WTC11 (cell line): ENCODE measurements around the gene LSM2. TPM values are rescaled to one million over a fixed set of nuclear protein-coding genes. Genes with fewer than 3 reads are reported as not detected.

Experiments used
- ATAC-seq: fragments of 200-7000 bp; cut with Tn5 transposase; 2 replicates; pipeline ENCODE4 v1.10.0; 2021; ENCODE audit warnings: mild to moderate bottlenecking, moderate library complexity
- CTCF ChIA-PET: fragments of 300-600 bp; sonication (Branson Sonifier 250); formaldehyde crosslinking; loops from one replicate; lab custom pipeline; 2021; ENCODE audit warnings: antibody characterized with exemption; lab: Charles Lee
- POLR2A ChIA-PET: fragments of 350-600 bp; sonication (Branson Sonifier 250); formaldehyde crosslinking; loops from one replicate; lab custom pipeline; 2021; ENCODE audit warnings: antibody characterized with exemption; lab: Charles Lee
- DNase-seq: peaks from one replicate; pipeline ENCODE4 v3.0.0; 2021; ENCODE audit warnings: low spot score
- H3K27ac Mint-ChIP-seq: 2 replicates; pipeline ENCODE4 v1.8.0; 2021; ENCODE audit warnings: mixed read lengths
- H3K27me3 Mint-ChIP-seq: 2 replicates; pipeline ENCODE4 v1.8.0; 2021; ENCODE audit warnings: low read depth, mild to moderate bottlenecking, moderate library complexity, mixed read lengths
- H3K36me3 Mint-ChIP-seq: 2 replicates; pipeline ENCODE4 v1.8.0; 2021; ENCODE audit warnings: mixed read lengths
- H3K4me1 Mint-ChIP-seq: 2 replicates; pipeline ENCODE4 v1.8.0; 2022; ENCODE audit warnings: mixed read lengths
- H3K4me3 Mint-ChIP-seq: 2 replicates; pipeline ENCODE4 v1.8.0; 2021; ENCODE audit warnings: mild to moderate bottlenecking, moderate library complexity, mixed read lengths
- H3K9me3 Mint-ChIP-seq: 2 replicates; pipeline ENCODE4 v1.8.0; 2021; ENCODE audit warnings: mixed read lengths
- ATF1 ChIP-seq: sonication (generic); formaldehyde crosslinking; IDR thresholded peaks from 2 replicates; pipeline ENCODE4 v1.8.1; 2023; ENCODE audit warnings: mild to moderate bottlenecking, moderate library complexity, missing genetic modification reagents
- CREB1 ChIP-seq: sonication (generic); formaldehyde crosslinking; IDR thresholded peaks from 2 replicates; pipeline ENCODE4 v1.8.0; 2023; ENCODE audit warnings: mild to moderate bottlenecking, missing genetic modification reagents
- GTF2I ChIP-seq: fragments of 250-450 bp; sonication (Bioruptor Pico); conservative IDR thresholded peaks from 2 replicates; pipeline ENCODE4 v1.4.0; 2021; ENCODE audit warnings: mild to moderate bottlenecking
- HMGA2 ChIP-seq: fragments of 250-450 bp; sonication (Bioruptor Pico); IDR thresholded peaks from 2 replicates; pipeline ENCODE4 v1.4.0; 2021; ENCODE audit warnings: mild to moderate bottlenecking, moderate library complexity
- NFATC4 ChIP-seq: fragments of 250-450 bp; sonication (Bioruptor Pico); IDR thresholded peaks from 2 replicates; pipeline ENCODE4 v1.9.0; 2021; ENCODE audit warnings: mild to moderate bottlenecking
- OVOL2 ChIP-seq: fragments of 250-450 bp; sonication (Bioruptor Pico); IDR thresholded peaks from 2 replicates; pipeline ENCODE4 v1.9.0; 2021; ENCODE audit warnings: mild to moderate bottlenecking, borderline replicate concordance
- SMAD4 ChIP-seq: sonication (generic); formaldehyde crosslinking; IDR thresholded peaks from 2 replicates; pipeline ENCODE4 v1.8.0; 2022; ENCODE audit warnings: mild to moderate bottlenecking, missing genetic modification reagents
- SOX15 ChIP-seq: fragments of 250-450 bp; sonication (Bioruptor Pico); IDR thresholded peaks from 2 replicates; pipeline ENCODE4 v1.9.0; 2021; ENCODE audit warnings: mild to moderate bottlenecking
- ZNF317 ChIP-seq: sonication (generic); formaldehyde crosslinking; IDR thresholded peaks from 2 replicates; pipeline ENCODE4 v1.8.1; 2023; ENCODE audit warnings: low read depth, mild to moderate bottlenecking, moderate library complexity, missing genetic modification reagents, borderline replicate concordance
- ZNF416 ChIP-seq: fragments of 250-450 bp; sonication (Bioruptor Pico); IDR thresholded peaks from 2 replicates; pipeline ENCODE4 v1.9.0; 2021; ENCODE audit warnings: mild to moderate bottlenecking, inconsistent platforms
- total RNA-seq: library from RNA; stranded (reverse); gene quantifications from 3 replicates; pipeline ENCODE4 v1.2.3, GENCODE V29; 2021
- TF ChIP-seq, protein P1 (sequence below): fragments of 250-450 bp; sonication (Bioruptor Pico); IDR thresholded peaks from 2 replicates; pipeline ENCODE4 v1.9.0; 2021; ENCODE audit warnings: mild to moderate bottlenecking, borderline replicate concordance
- TF ChIP-seq, protein P2 (sequence below): sonication (generic); formaldehyde crosslinking; IDR thresholded peaks from 2 replicates; pipeline ENCODE4 v1.8.0; 2022; ENCODE audit warnings: mild to moderate bottlenecking, missing genetic modification reagents
- TF ChIP-seq, protein P3 (sequence below): fragments of 200-600 bp; IDR thresholded peaks from 2 replicates; pipeline ENCODE4 v1.8.0; 2022; ENCODE audit warnings: antibody characterized with exemption
- TF ChIP-seq, protein P4 (sequence below): sonication (generic); formaldehyde crosslinking; IDR thresholded peaks from 2 replicates; pipeline ENCODE4 v1.8.1; 2022; ENCODE audit warnings: low read depth, mild to moderate bottlenecking, moderate library complexity, missing genetic modification reagents, borderline replicate concordance
- TF ChIP-seq, protein P5 (sequence below): fragments of 250-450 bp; sonication (Bioruptor Pico); conservative IDR thresholded peaks from 2 replicates; pipeline ENCODE4 v1.9.0; 2021; ENCODE audit warnings: mild to moderate bottlenecking
- TF ChIP-seq, protein P6 (sequence below): sonication (generic); formaldehyde crosslinking; IDR thresholded peaks from 2 replicates; pipeline ENCODE4 v1.8.0; 2023; ENCODE audit warnings: missing genetic modification reagents

LSM2 gene
- total RNA-seq, 1 experiment from 2014 or later = 104 TPM

DNA sequence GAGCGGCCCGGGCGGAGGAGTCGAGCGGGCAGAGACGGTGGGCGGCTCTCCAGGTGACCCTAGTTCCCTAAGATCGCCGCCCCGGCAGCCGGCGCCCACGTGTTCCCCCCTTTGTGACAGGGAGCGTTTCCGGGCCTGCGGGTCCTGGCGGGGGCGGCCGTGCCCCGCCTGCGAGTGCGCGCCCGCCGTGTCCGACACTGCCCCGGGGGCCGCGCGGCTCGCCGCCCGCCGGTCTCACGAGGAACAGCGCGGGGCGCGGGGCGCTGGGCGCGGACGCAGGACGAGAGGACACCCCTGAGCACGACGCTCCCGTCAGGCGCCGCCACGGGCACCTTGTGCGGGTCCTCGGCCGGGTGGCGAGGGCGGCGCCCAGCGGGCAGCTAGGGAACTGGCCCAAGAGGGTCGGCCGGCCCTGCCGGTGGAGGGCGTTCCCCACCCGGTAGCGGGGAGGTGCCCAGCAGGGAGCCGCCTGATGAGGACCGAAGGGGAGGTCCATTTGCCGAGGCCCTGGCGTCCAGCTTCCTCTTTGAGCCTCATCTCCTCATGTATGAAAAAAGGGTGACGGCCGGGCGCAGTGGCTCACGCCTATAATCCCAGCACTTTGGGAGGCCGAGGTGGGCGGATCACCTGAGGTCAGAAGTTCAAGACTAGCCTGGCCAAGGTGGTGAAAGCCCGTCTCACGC lies 11.0 kb downstream of the LSM2 start, which contains the start of gene VARS1 (continued):
- TF ChIP-seq, protein P1, sequence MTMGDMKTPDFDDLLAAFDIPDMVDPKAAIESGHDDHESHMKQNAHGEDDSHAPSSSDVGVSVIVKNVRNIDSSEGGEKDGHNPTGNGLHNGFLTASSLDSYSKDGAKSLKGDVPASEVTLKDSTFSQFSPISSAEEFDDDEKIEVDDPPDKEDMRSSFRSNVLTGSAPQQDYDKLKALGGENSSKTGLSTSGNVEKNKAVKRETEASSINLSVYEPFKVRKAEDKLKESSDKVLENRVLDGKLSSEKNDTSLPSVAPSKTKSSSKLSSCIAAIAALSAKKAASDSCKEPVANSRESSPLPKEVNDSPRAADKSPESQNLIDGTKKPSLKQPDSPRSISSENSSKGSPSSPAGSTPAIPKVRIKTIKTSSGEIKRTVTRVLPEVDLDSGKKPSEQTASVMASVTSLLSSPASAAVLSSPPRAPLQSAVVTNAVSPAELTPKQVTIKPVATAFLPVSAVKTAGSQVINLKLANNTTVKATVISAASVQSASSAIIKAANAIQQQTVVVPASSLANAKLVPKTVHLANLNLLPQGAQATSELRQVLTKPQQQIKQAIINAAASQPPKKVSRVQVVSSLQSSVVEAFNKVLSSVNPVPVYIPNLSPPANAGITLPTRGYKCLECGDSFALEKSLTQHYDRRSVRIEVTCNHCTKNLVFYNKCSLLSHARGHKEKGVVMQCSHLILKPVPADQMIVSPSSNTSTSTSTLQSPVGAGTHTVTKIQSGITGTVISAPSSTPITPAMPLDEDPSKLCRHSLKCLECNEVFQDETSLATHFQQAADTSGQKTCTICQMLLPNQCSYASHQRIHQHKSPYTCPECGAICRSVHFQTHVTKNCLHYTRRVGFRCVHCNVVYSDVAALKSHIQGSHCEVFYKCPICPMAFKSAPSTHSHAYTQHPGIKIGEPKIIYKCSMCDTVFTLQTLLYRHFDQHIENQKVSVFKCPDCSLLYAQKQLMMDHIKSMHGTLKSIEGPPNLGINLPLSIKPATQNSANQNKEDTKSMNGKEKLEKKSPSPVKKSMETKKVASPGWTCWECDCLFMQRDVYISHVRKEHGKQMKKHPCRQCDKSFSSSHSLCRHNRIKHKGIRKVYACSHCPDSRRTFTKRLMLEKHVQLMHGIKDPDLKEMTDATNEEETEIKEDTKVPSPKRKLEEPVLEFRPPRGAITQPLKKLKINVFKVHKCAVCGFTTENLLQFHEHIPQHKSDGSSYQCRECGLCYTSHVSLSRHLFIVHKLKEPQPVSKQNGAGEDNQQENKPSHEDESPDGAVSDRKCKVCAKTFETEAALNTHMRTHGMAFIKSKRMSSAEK (CRISPR knock-in tag) = no peak
- TF ChIP-seq OVOL2 (CRISPR knock-in tag) = no peak
- TF ChIP-seq, protein P2, sequence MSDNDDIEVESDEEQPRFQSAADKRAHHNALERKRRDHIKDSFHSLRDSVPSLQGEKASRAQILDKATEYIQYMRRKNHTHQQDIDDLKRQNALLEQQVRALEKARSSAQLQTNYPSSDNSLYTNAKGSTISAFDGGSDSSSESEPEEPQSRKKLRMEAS (CRISPR knock-in tag) = peak; percentile 88
- TF ChIP-seq NFATC4 (CRISPR knock-in tag) = no peak
- TF ChIP-seq ZNF416 (CRISPR knock-in tag) = peak; percentile 84; the same call in 1 of the 2 replicates
- TF ChIP-seq, protein P3, sequence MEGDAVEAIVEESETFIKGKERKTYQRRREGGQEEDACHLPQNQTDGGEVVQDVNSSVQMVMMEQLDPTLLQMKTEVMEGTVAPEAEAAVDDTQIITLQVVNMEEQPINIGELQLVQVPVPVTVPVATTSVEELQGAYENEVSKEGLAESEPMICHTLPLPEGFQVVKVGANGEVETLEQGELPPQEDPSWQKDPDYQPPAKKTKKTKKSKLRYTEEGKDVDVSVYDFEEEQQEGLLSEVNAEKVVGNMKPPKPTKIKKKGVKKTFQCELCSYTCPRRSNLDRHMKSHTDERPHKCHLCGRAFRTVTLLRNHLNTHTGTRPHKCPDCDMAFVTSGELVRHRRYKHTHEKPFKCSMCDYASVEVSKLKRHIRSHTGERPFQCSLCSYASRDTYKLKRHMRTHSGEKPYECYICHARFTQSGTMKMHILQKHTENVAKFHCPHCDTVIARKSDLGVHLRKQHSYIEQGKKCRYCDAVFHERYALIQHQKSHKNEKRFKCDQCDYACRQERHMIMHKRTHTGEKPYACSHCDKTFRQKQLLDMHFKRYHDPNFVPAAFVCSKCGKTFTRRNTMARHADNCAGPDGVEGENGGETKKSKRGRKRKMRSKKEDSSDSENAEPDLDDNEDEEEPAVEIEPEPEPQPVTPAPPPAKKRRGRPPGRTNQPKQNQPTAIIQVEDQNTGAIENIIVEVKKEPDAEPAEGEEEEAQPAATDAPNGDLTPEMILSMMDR = peak; percentile 57

DNA sequence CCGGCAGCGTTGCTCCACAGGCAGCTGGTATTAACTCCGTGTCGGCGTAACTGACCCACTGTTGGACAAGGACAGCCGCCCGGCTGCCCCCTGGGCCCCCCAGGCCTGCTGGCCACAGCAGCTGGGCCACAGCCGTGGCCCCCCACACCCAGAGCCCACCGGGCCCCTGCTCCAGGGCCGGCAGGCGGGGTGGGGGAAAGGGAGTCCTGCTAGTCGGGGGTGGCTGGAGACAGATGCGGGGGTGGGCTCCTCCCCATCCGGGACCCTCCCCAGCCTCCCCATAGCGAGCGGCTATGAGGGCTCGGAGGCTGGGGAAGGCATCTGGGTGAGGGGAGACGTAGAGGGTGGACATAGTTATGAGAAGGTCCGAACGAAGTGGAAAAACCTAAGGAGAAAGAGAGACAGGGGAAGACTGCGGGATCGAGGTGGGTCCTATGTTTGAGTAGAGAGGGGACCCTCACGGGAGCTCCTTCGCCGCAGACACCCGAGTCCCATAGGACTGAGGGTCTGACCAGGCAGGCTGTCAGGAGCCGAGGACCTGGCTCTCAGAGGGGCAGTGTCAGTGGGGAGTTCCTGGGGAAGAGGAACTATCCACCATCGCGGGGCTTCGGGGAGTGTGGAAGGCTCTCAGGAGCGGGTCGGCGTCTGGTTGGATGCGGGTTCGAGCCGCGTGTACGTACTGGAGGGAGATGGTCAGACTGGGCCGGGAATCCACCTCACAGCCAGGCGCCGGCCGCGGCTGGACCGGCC lies 11.7 kb downstream of the LSM2 start:
- peak overlapping the region; percentile 97 for H3K27ac Mint-ChIP-seq
- peak overlapping the region; percentile 99 for H3K4me3 Mint-ChIP-seq
- no peaks in the 10 kb centered on the region for H3K9me3 Mint-ChIP-seq
- H3K27me3 Mint-ChIP-seq = no peaks in the 10 kb centered on the region
- H3K36me3 Mint-ChIP-seq = peaks cover 24% of the 10 kb centered on the region
- ChIA-PET POLR2A (interaction anchor here (0.6 to 2.6 kb wide), 7 partner anchors 14 to 92 kb away, joined by 3 to 18 read pairs (median 4); partner anchors contain the start of genes ABHD16A, HSPA1A, HSPA1B and HSPA1L), CTCF (interaction anchor here (0.6 to 2.5 kb wide), 21 partner anchors 11 to 134 kb away, joined by 3 to 30 read pairs (median 6); partner anchors contain the start of genes ABHD16A, C6orf47, DDAH2 and EHMT2)
- TF ChIP-seq, protein P4, sequence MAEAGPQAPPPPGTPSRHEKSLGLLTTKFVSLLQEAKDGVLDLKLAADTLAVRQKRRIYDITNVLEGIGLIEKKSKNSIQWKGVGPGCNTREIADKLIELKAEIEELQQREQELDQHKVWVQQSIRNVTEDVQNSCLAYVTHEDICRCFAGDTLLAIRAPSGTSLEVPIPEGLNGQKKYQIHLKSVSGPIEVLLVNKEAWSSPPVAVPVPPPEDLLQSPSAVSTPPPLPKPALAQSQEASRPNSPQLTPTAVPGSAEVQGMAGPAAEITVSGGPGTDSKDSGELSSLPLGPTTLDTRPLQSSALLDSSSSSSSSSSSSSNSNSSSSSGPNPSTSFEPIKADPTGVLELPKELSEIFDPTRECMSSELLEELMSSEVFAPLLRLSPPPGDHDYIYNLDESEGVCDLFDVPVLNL (CRISPR knock-in tag) = no peak
- TF ChIP-seq HMGA2 (CRISPR knock-in tag) (no peak), ZNF317 (CRISPR knock-in tag) (no peak; the same call in 1 of the 2 replicates), SMAD4 (CRISPR knock-in tag) (no peak), SOX15 (CRISPR knock-in tag) (no peak), ATF1 (CRISPR knock-in tag) (no peak), GTF2I (CRISPR knock-in tag) (no peak), CREB1 (no peak)
- TF ChIP-seq, protein P2 (CRISPR knock-in tag) = no peak
- TF ChIP-seq, protein P5, sequence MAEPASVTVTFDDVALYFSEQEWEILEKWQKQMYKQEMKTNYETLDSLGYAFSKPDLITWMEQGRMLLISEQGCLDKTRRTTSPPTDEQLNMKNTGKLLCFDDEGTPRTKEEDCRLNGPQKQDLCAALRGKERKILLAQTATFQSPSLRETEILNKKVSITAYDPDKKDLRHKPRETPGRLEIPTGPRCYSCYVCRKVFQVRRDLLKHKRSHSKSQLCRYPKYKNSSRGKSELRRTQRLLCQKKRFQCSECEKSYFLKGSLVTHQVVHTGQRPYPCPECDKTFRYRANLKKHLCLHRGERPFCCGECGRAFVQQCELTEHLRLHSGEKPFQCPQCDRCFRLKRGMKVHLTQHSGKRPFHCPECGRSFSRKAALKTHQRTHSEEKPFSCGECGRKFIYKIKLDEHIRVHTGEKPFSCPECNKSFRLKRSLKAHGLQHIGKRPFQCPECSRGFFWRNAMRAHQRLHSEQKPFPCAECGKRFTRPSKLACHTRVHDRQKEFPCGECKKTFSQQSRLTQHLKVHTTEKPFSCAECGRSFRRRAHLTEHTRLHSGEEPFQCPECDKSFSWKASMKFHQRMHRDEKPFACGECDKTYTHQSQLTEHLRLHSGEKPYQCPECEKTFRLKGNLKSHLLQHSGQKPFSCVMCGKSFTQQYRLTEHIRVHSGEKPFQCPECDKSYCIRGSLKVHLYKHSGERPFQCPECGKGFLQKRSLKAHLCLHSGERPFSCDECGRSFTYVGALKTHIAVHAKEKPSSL (CRISPR knock-in tag) = no peak
- TF ChIP-seq, protein P1 (CRISPR knock-in tag) = no peak
- TF ChIP-seq, protein P6, sequence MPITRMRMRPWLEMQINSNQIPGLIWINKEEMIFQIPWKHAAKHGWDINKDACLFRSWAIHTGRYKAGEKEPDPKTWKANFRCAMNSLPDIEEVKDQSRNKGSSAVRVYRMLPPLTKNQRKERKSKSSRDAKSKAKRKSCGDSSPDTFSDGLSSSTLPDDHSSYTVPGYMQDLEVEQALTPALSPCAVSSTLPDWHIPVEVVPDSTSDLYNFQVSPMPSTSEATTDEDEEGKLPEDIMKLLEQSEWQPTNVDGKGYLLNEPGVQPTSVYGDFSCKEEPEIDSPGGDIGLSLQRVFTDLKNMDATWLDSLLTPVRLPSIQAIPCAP = no peak
- peaks cover 9% of the 10 kb centered on the region for H3K4me1 Mint-ChIP-seq
- ATAC-seq (peak; percentile 2; the same call in 1 of the 2 replicates), DNase-seq (no peak)
